Heart right ventricle (tissue), 16 donors: Measurements from ENCODE around the gene SLC1A4. TPM values are rescaled to one million over a fixed set of nuclear protein-coding genes. Genes with fewer than 3 reads are reported as not detected.

Experiments used
- ATAC-seq, 8 donors: fragments of 200-7000 bp; cut with Tn5 transposase; one replicate each; pipeline ENCODE4 v1.9.1; 2020; ENCODE audit warnings: mild to moderate bottlenecking in 8 of 8, moderate library complexity in 8 of 8, moderate number of reproducible peaks in 1 of 8
- DNase-seq, 2 donors: peaks; one replicate each; pipeline ENCODE4 v3.0.0-alpha.2; 2020
- H3K27ac ChIP-seq, 10 donors: fragments of 200-600 bp; sonication (generic) in 2 of 10; one replicate each; pipeline versions ENCODE4 v1.5.0 to v1.8.0; 2020 to 2022; ENCODE audit warnings: mild to moderate bottlenecking in 3 of 10
- H3K27me3 ChIP-seq, 7 donors: fragments of 200-600 bp; one replicate each; pipeline ENCODE4 v1.8.0; 2021 to 2022; ENCODE audit warnings: mild to moderate bottlenecking in 2 of 7
- H3K36me3 ChIP-seq, 9 donors: fragments of 200-600 bp; sonication (generic) in 1 of 9; one replicate each; pipeline versions ENCODE4 v1.5.0 to v1.8.0; 2020 to 2022; ENCODE audit warnings: mild to moderate bottlenecking in 2 of 9
- H3K4me1 ChIP-seq, 9 donors: fragments of 200-600 bp; sonication (generic) in 1 of 9; one replicate each; pipeline versions ENCODE4 v1.5.0 to v1.8.0; 2020 to 2022; ENCODE audit warnings: mild to moderate bottlenecking in 4 of 9
- H3K4me3 ChIP-seq, 10 donors: fragments of 200-600 bp; sonication (generic) in 2 of 10; one replicate each; pipeline versions ENCODE4 v1.5.0 to v1.8.0; 2020 to 2022; ENCODE audit warnings: mild to moderate bottlenecking in 7 of 10, moderate library complexity in 2 of 10
- H3K9me3 ChIP-seq, 11 donors: fragments of 200-600 bp in 10 of 11; sonication (generic) in 2 of 11; one replicate each; pipeline versions ENCODE4 v1.5.0 to v1.8.0; 2013 to 2022; ENCODE audit warnings: mild to moderate bottlenecking in 2 of 11, control low read depth in 1 of 11, moderate library complexity in 1 of 11
- WGBS, 2 donors: extraction: QIAGEN DNeasy Blood & Tissue Kit; methylation state at CpG; one replicate each; pipeline ENCODE4 v1.1.7; 2013; ENCODE audit warnings: inconsistent platforms in 1 of 2; 5-methylcytosine and 5-hydroxymethylcytosine counted together
- intact Hi-C, 10 donors: fragments of 100-400 bp; cut with DNase I; formaldehyde crosslinking; loops; one replicate each; pipeline versions ENCODE4 v1.11.1 to v1.14.2; 2022
- polyA plus RNA-seq, 2 donors: library from polyadenylated mRNA; stranded (reverse); fragments of 200-250 nt; gene quantifications; one replicate each; pipeline ENCODE4 v1.2.3, GENCODE V29; 2013
- total RNA-seq, 10 donors: library from RNA; stranded (reverse); fragmentation: NEBNext Ultra II Directional in 3 of 10; extraction: Animal tissue kit (Norgen Biotek cat#: 25700) in 3 of 10; gene quantifications; one replicate each; pipeline versions ENCODE4 v1.2.1 to v1.2.4, GENCODE V29; 2021 to 2023
- TF ChIP-seq, protein P1 (sequence below), 9 donors: fragments of 200-600 bp; sonication (generic) in 2 of 9; IDR thresholded peaks; one replicate each; pipeline versions ENCODE4 v1.5.0 to v1.8.0; 2021 to 2022; ENCODE audit warnings: antibody characterized with exemption in 9 of 9, mild to moderate bottlenecking in 5 of 9, moderate library complexity in 1 of 9
- donor health status: Arrhythmogenic right ventricular cardiomyopathy.
- donor health status: ischemic (EF 13 %, LVEDD 7.1; RV severe dilation, severe dysfunction).
- donor health status: healthy with polysubstance abuse.
- donor health status: DM: no; HTN: yes; CAD: no.
- donor health status: DM: no; HTN: no; CAD: no.
- donor health status: ischemic (EF 25% LVEDD 6.9; RV normal size, moderate dysfunction).
- donor health status: ischemic (EF 25% LVEDD 5.7; RV mildly dilated, moderate dysfunction).
- donor health status: healthy.
- donor health status: DM: yes; HTN: yes; CAD: no.
- donor health status: Ischemic cardiomyopathy.
- donor health status: ischemic (EF 35%, LVEDD 5.7; RV mildly dilated, moderate dysfunction).
- donor health status: nonischemic (EF 11% LVEDD 7.7; RV severe dilation, severe dysfunction).
- donor health status: DM: yes; HTN: yes; CAD: no.
- donor health status: PGD.
- donor health status: ischemic (EF 29% LVEDD 5.4; RV normal size, mild dysfunction).
- donor health status: nonischemic (EF 23%, LVEDD 6.1; RV moderate dilation, normal function).

SLC1A4 gene
- total and polyA plus RNA-seq, 12 donors, result 2.1 to 18.7 (median 11.3) TPM

DNA sequence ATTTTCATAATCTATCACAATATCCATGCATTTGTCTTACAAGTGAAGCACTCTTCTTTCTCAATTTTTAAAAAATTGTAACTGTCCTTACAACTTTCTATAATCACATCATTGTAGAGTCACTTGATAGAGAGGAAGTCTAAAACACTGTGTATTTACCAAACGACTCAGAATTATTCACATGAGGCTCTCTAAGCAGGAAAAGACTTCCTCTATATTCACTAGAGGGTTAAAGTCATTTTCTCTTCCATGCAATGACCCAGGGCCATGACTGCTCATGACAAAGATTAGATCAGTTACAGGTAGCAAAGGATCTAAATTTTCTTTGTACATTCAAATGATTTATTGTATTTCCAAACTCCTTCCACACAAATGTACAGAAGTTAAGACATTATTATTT, 9.0 kb upstream of the SLC1A4 start:
- DNase-seq (no peak), ATAC-seq (no peak)
- 40 to 57% methylated on average over 1 of the region's 1 CpG for WGBS, 2 donors
- peaks cover 0 to 38% (median 7%) of the 10 kb centered on the region in 9 donors for H3K4me1 ChIP-seq
- intact Hi-C loops, result no loop called here
- no peak overlapping the region for H3K4me3 ChIP-seq
- no peaks in the 10 kb centered on the region for H3K36me3 ChIP-seq
- no peaks in the 10 kb centered on the region for H3K27me3 ChIP-seq
- H3K27ac ChIP-seq, result no peak overlapping the region
- TF ChIP-seq, protein P1, sequence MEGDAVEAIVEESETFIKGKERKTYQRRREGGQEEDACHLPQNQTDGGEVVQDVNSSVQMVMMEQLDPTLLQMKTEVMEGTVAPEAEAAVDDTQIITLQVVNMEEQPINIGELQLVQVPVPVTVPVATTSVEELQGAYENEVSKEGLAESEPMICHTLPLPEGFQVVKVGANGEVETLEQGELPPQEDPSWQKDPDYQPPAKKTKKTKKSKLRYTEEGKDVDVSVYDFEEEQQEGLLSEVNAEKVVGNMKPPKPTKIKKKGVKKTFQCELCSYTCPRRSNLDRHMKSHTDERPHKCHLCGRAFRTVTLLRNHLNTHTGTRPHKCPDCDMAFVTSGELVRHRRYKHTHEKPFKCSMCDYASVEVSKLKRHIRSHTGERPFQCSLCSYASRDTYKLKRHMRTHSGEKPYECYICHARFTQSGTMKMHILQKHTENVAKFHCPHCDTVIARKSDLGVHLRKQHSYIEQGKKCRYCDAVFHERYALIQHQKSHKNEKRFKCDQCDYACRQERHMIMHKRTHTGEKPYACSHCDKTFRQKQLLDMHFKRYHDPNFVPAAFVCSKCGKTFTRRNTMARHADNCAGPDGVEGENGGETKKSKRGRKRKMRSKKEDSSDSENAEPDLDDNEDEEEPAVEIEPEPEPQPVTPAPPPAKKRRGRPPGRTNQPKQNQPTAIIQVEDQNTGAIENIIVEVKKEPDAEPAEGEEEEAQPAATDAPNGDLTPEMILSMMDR (IDR thresholded peaks at IDR 0.05), result no peak
- H3K9me3 ChIP-seq, result no peaks in the 10 kb centered on the region

DNA sequence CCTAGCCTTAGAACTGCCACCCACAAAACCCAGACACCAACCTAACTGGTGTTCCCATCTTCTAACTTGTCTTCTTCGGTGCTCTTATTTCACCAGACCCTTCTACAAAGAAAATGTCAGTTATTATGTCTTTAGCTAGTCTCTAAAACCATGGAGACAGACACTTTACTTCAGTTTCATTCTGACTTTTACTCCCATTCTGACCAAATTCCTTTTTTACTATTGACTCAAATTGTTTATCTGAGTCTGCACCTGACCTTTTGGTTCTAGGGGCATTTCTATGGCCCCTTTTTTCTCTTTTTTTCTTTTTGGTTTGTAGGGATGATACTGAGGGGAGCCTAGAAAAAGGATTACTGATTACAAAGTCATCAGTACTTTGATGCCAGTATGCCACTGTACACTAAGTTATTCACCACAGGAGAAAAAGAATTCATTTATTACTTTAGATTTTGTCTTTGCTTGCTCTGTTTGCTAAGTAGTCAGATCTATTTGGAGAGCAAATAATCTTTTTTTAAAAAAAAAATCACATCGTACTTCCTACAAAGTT, 6.8 kb upstream of the SLC1A4 start:
- Histone ChIP-seq H3K4me1 (peaks cover 0 to 46% (median 14%) of the 10 kb centered on the region in 9 donors), H3K9me3 (no peaks in the 10 kb centered on the region), H3K27ac (no peak overlapping the region), H3K36me3 (no peaks in the 10 kb centered on the region), H3K27me3 (no peaks in the 10 kb centered on the region), H3K4me3 (no peak overlapping the region)
- intact Hi-C loops, result no loop called here
- TF ChIP-seq, protein P1 (IDR thresholded peaks at IDR 0.05), result no peak
- WGBS, 2 donors, result 87 to 93% methylated on average over 2 of the region's 2 CpGs
- DNase-seq (no peak), ATAC-seq (no peak)

DNA sequence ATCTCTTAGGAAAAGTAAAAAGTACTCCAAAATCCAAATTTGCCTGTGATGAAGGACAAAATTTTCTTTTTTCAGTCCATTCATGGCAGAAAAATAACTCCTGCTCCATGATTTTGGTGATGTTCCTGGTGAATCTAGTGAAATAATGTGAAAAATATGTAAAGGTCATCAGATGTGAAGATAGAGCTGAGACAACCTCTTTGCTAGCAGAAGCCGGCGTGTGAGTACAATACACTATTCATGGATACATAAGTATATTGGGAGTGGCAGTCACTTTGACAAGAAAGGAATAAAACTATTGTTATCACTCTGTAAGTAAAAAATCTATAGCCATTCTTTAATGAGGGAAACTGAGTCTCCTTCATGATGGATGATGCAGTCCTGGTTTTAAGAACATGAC, 6.3 kb upstream of the SLC1A4 start:
- H3K36me3 ChIP-seq, result no peaks in the 10 kb centered on the region
- DNase-seq, result no peak
- intact Hi-C loops, result no loop called here
- 78 to 89% methylated on average over 2 of the region's 2 CpGs for WGBS, 2 donors
- ATAC-seq, result no peak
- TF ChIP-seq, protein P1 (IDR thresholded peaks at IDR 0.05), result no peak
- H3K4me3 ChIP-seq, result no peak overlapping the region
- H3K27me3 ChIP-seq, result no peaks in the 10 kb centered on the region
- H3K9me3 ChIP-seq, result no peaks in the 10 kb centered on the region
- no peak overlapping the region for H3K27ac ChIP-seq
- H3K4me1 ChIP-seq, result peaks cover 2 to 45% (median 14%) of the 10 kb centered on the region in 9 donors

DNA sequence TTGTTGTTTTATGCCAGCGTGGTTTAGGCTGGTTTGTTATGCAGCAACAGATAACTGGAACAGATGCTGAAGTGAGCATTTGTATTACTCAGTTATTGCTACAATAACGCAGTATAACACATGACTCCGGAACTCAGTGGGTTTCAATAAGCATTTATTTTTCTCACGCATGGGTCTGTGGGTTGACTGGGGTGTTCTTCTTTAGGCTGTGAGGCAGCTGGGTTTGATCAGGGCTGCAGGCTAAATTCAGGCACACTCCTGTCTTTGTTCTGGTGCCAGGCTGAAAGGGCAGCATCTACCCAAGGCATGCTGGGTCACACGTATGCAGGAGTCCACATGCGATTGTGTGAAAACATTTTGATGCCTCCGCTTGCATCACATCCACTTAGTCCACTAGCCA, 3.8 kb upstream of the SLC1A4 start:
- intact Hi-C loops, result loop anchor here in 4 of 10 donors (5.0 kb wide), 3 partner anchors 47 to 57 kb away; no protein-coding TSS in a partner anchor
- peaks cover 2 to 38% (median 19%) of the 10 kb centered on the region in 9 donors for H3K4me1 ChIP-seq
- peak overlapping the region in 3 of 10 donors; percentile 30 to 43 (median 39) for H3K27ac ChIP-seq
- DNase-seq (peak in 1 of 2 donors; percentile 37), ATAC-seq (peak in 2 of 8 donors; percentile 12 to 40)
- H3K4me3 ChIP-seq, result no peak overlapping the region
- H3K27me3 ChIP-seq, result no peaks in the 10 kb centered on the region
- WGBS, 2 donors, result 74 to 79% methylated on average over 7 of the region's 7 CpGs
- TF ChIP-seq, protein P1 (IDR thresholded peaks at IDR 0.05), result no peak
- H3K9me3 ChIP-seq, result no peaks in the 10 kb centered on the region
- no peaks in the 10 kb centered on the region for H3K36me3 ChIP-seq
